HEK293T (cell line): ENCODE results near the gene PLEKHA5.

Source experiments
- BHLHE40 ChIP-seq: fragments of 450-650 bp; IDR thresholded peaks from 2 replicates; pipeline ENCODE4 v1.6.1; 2016; ENCODE audit warnings: mild to moderate bottlenecking, moderate library complexity, borderline replicate concordance
- FOXA1 ChIP-seq: fragments of 450-650 bp; IDR thresholded peaks from 2 replicates; pipeline ENCODE4 v1.6.1; 2016; ENCODE audit warnings: mild to moderate bottlenecking
- FOXM1 ChIP-seq: fragments of 450-650 bp; IDR thresholded peaks from 2 replicates; pipeline ENCODE4 v1.6.1; 2017; ENCODE audit warnings: mild to moderate bottlenecking, borderline replicate concordance

GRCh38 chr12:19199332-19199731 is 69.8 kb downstream of the PLEKHA5 start:
- TF ChIP-seq FOXA1 (no peak), FOXM1 (no peak), BHLHE40 (no peak)
